GM10266 (cell line): ENCODE measurements around the gene VCPKMT.

ENCODE experiments used
- DNase-seq: peaks from one replicate; pipeline ENCODE4 v3.0.0; 2012; ENCODE audit errors: extremely low spot score
- CTCF ChIP-seq: IDR thresholded peaks from 2 replicates; pipeline ENCODE4 v1.5.1; 2012; ENCODE audit warnings: mild to moderate bottlenecking, low read depth; ENCODE audit not compliant: control insufficient read depth, insufficient read depth; ENCODE audit errors: missing control alignments

Gene VCPKMT

GRCh38 chr14:50121486-50121885 lies 5.1 kb upstream of the VCPKMT start:
- DNase-seq = no peak
- TF ChIP-seq CTCF = no peak

- no peak for TF ChIP-seq CTCF
- DNase-seq = no peak
These were observed 1.1 kb upstream of the VCPKMT start for GRCh38 chr14:50117456-50117855.

- TF ChIP-seq CTCF = no peak
These were observed 594 bp upstream of the VCPKMT start for GRCh38 chr14:50116966-50117365.

GRCh38 chr14:50113381-50114035 lies 2.9 kb downstream of the VCPKMT start:
- DNase-seq = peak; percentile 41
- TF ChIP-seq CTCF = no peak

More at GRCh38 chr14:50116966-50117365, 594 bp upstream of the VCPKMT start:
- no peak for DNase-seq

GRCh38 chr14:50110323-50111037 lies 5.9 kb downstream of the VCPKMT start:
- no peak for TF ChIP-seq CTCF
- DNase-seq = no peak

GRCh38 chr14:50109342-50109741 lies 7.0 kb downstream of the VCPKMT start:
- TF ChIP-seq CTCF = no peak
- no peak for DNase-seq

- no peak for TF ChIP-seq CTCF
- DNase-seq = no peak
These were observed 8.5 kb downstream of the VCPKMT start for GRCh38 chr14:50107850-50108249.
